GM23248 (cell line): ENCODE data around the gene RNF135. TPM values are rescaled to one million over a fixed set of nuclear protein-coding genes. Genes with fewer than 3 reads are reported as not detected.
"Not testable (repeated sequence)": the region's sequence is repeated elsewhere in the genome, so short reads cannot be mapped to it uniquely, and the experiment has no call there.

Experiments
- DNase-seq: peaks from one replicate; pipeline ENCODE4 v3.0.0-alpha.2; 2015
- H2AFZ ChIP-seq: fragments of 200-600 bp; sonication (generic); 2 replicates; pipeline ENCODE4 v1.6.1; 2016; ENCODE audit warnings: antibody characterized with exemption
- H3F3A ChIP-seq: fragments of 200-600 bp; sonication (generic); 2 replicates; pipeline ENCODE4 v1.6.1; 2016; ENCODE audit warnings: mild to moderate bottlenecking, antibody characterized with exemption, mixed run types; ENCODE audit not compliant: insufficient read depth
- H3K27ac ChIP-seq: fragments of 200-600 bp; sonication (generic); 2 replicates; pipeline ENCODE4 v1.5.1; 2016; ENCODE audit warnings: mild to moderate bottlenecking
- H3K27me3 ChIP-seq: fragments of 200-600 bp; sonication (generic); replicated peaks from 2 replicates; pipeline ENCODE4 v1.6.1; 2016; ENCODE audit warnings: mild to moderate bottlenecking; ENCODE audit not compliant: insufficient read depth
- H3K36me3 ChIP-seq: fragments of 200-600 bp; sonication (generic); 2 replicates; pipeline ENCODE4 v1.6.1; 2016; ENCODE audit warnings: low read depth, mild to moderate bottlenecking
- H3K4me1 ChIP-seq: fragments of 200-600 bp; sonication (generic); 2 replicates; pipeline ENCODE4 v1.6.1; 2016; ENCODE audit warnings: mild to moderate bottlenecking; ENCODE audit not compliant: insufficient read depth
- H3K4me2 ChIP-seq: fragments of 200-600 bp; sonication (generic); one replicate; pipeline ENCODE4 v1.6.1; 2016; ENCODE audit warnings: mild to moderate bottlenecking; ENCODE audit not compliant: unreplicated experiment
- H3K4me3 ChIP-seq: fragments of 200-600 bp; sonication (generic); 2 replicates; pipeline ENCODE4 v1.5.1; 2016; ENCODE audit warnings: mild to moderate bottlenecking
- H3K79me2 ChIP-seq: fragments of 200-600 bp; sonication (generic); 2 replicates; pipeline ENCODE4 v1.6.1; 2016; ENCODE audit warnings: mild to moderate bottlenecking; ENCODE audit not compliant: insufficient read depth
- H3K9ac ChIP-seq: fragments of 200-600 bp; sonication (generic); 2 replicates; pipeline ENCODE4 v1.6.1; 2016; ENCODE audit warnings: mild to moderate bottlenecking
- H3K9me2 ChIP-seq: fragments of 200-600 bp; sonication (generic); 2 replicates; pipeline ENCODE4 v1.6.1; 2016; ENCODE audit warnings: mixed run types, mild to moderate bottlenecking, moderate library complexity; ENCODE audit not compliant: insufficient read depth
- H3K9me3 ChIP-seq: fragments of 200-600 bp; sonication (generic); one replicate; pipeline ENCODE4 v1.6.1; 2017; ENCODE audit warnings: low read depth
- H4K20me1 ChIP-seq: fragments of 200-600 bp; sonication (generic); 2 replicates; pipeline ENCODE4 v1.6.0; 2016; ENCODE audit not compliant: insufficient read depth
- EZH2 ChIP-seq: fragments of 200-600 bp; sonication (generic); IDR thresholded peaks from 2 replicates; pipeline ENCODE4 v1.6.1; 2018; ENCODE audit warnings: antibody characterized with exemption, mild to moderate bottlenecking; ENCODE audit not compliant: insufficient read depth, poor library complexity, severe bottlenecking
- EZH2phosphoT487 ChIP-seq: fragments of 200-600 bp; sonication (generic); IDR thresholded peaks from 2 replicates; pipeline ENCODE4 v1.6.1; 2018; ENCODE audit warnings: antibody characterized with exemption, moderate library complexity, mild to moderate bottlenecking, low read depth; ENCODE audit not compliant: insufficient read depth
- WGBS, 2 experiments: methylation state at CpG; one replicate each; pipeline ENCODE4 v1.1.6; 2015 to 2017; ENCODE audit warnings: low lambda C conversion rate in 2 of 2, low coverage in 1 of 2; ENCODE audit errors: missing lambda C conversion rate in 2 of 2; 5-methylcytosine and 5-hydroxymethylcytosine counted together
- in situ Hi-C: fragments of 300-500 bp; cut with MboI; formaldehyde crosslinking; loops from 2 replicates; pipeline ENCODE4 v1.15.0; 2020
- polyA plus RNA-seq: library from polyadenylated mRNA; unstranded; fragments of >200 nt; fragmentation: Nextera tagmentation; extraction: Ambion mirVana; gene quantifications from 2 replicates; pipeline ENCODE4 v1.2.1, GENCODE V29; 2016
- total RNA-seq: library from RNA; depleted of rRNA; stranded (reverse); fragments of >200 nt; shearing (Covaris generic); gene quantifications from 2 replicates; pipeline ENCODE4 v1.2.3, GENCODE V29; 2014

RNF135 gene
- total and polyA plus RNA-seq, 2 experiments from 2014 or later = 20.5 to 21.2 TPM

DNA sequence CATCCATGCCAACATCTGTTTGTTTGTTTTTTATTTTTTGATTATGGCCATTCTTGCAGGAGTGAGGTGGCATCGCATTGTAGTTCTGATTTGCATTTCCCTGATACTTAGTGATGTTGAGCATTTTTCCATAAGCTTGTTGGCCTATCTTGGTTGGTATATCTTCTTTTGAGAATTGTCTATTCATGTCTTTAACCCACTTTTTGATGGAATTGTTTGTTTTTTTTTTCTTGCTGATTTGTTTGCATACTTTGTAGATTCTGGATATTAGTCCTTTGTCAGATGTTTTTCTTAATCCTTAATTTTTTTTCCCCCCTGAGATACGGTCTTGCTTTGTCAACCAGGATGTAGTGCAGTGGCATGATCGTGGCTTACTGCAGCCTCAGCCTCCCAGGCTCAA, 43.0 kb downstream of the RNF135 start:
- no peak overlapping the region for H3K4me3 ChIP-seq
- peaks cover 25% of the 10 kb centered on the region for H3F3A ChIP-seq
- peaks cover 23% of the 10 kb centered on the region for H3K4me1 ChIP-seq
- H3K79me2 ChIP-seq = peaks cover 22% of the 10 kb centered on the region; the same call in 1 of the 2 replicates
- DNase-seq = no peak
- no peaks in the 10 kb centered on the region for H4K20me1 ChIP-seq
- H3K4me2 ChIP-seq = no peak overlapping the region
- H3K27me3 ChIP-seq = no peaks in the 10 kb centered on the region
- TF ChIP-seq EZH2 = no peak
- no peak for TF ChIP-seq EZH2phosphoT487
- H2AFZ ChIP-seq = no peak overlapping the region
- WGBS, 2 experiments = 98 to 100% methylated on average over 3 of the region's 3 CpGs
- no peak overlapping the region for H3K9ac ChIP-seq
- in situ Hi-C loops = loop anchor here (10.0 to 25.0 kb wide), 2 partner anchors 201 to 348 kb away; no protein-coding TSS in a partner anchor
- no peaks in the 10 kb centered on the region for H3K36me3 ChIP-seq
- H3K27ac ChIP-seq = no peak overlapping the region
- no peaks in the 10 kb centered on the region for H3K9me3 ChIP-seq
- no peaks in the 10 kb centered on the region for H3K9me2 ChIP-seq

DNA sequence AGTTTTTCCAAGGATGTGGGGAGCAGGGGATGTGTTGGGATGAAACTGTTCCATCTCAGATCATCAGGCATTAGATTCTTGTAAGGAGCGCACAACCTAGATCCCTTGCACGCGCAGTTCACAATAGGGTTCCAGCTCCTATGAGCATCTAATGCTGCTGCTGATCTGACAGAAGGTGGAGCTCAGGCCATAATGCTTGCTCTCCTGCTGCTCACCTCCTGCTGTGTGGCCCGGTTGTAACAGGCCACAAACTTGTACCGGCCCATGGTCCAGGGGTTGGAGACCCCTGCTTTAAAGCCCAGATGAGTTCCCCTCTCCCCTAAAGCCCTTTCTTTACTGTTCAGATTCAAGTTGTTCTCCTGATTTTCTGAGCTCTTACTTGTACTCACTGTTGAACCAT, 44.8 kb downstream of the RNF135 start:
- in situ Hi-C loops = loop anchor here (10.0 to 25.0 kb wide), 2 partner anchors 199 to 347 kb away; no protein-coding TSS in a partner anchor
- Histone ChIP-seq H3K79me2 (peaks cover 22% of the 10 kb centered on the region; the same call in 1 of the 2 replicates), H3K4me2 (no peak overlapping the region), H3K4me1 (peaks cover 14% of the 10 kb centered on the region), H3K9me3 (no peaks in the 10 kb centered on the region), H3K4me3 (no peak overlapping the region), H4K20me1 (no peaks in the 10 kb centered on the region), H3K27ac (no peak overlapping the region), H2AFZ (no peak overlapping the region), H3F3A (peaks cover 15% of the 10 kb centered on the region), H3K9me2 (no peaks in the 10 kb centered on the region), H3K9ac (no peak overlapping the region), H3K36me3 (no peaks in the 10 kb centered on the region), H3K27me3 (no peaks in the 10 kb centered on the region)
- WGBS, 2 experiments = 96 to 99% methylated on average over 5 of the region's 5 CpGs
- TF ChIP-seq EZH2 = no peak
- TF ChIP-seq EZH2phosphoT487 = no peak
- no peak for DNase-seq

DNA sequence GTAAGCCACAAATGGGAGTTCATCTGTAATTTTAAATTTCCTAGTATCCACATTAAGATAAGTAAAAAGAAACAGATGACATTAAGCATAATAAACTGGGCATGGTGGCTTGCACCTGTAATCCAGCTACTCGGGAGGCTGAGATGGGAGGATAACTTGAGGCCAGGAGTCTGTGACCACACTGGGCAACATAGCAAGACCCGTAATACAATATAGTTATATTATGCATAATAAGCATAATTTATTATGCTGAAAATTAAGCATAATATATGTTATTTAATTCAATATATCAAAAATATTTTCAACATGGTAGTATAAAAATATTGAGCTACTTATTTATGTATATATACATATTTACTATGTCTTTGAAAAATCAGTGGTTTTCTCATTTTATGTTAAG, 48.2 kb downstream of the RNF135 start:
- Histone ChIP-seq H3K36me3 (no peaks in the 10 kb centered on the region), H3K4me2 (no peak overlapping the region), H3K4me3 (no peak overlapping the region), H3K9me3 (no peaks in the 10 kb centered on the region), H4K20me1 (no peaks in the 10 kb centered on the region), H3K27ac (no peak overlapping the region), H3K79me2 (peaks cover 11% of the 10 kb centered on the region; the same call in 1 of the 2 replicates), H3K27me3 (no peaks in the 10 kb centered on the region), H3K4me1 (no peaks in the 10 kb centered on the region), H3K9me2 (no peaks in the 10 kb centered on the region), H3F3A (no peaks in the 10 kb centered on the region), H3K9ac (no peak overlapping the region), H2AFZ (no peak overlapping the region)
- 93 to 98% methylated on average over 2 of the region's 2 CpGs for WGBS, 2 experiments
- in situ Hi-C loops = loop anchor here (10.0 to 25.0 kb wide), 2 partner anchors 196 to 343 kb away; no protein-coding TSS in a partner anchor
- no peak for TF ChIP-seq EZH2phosphoT487
- no peak for TF ChIP-seq EZH2
- no peak for DNase-seq

DNA sequence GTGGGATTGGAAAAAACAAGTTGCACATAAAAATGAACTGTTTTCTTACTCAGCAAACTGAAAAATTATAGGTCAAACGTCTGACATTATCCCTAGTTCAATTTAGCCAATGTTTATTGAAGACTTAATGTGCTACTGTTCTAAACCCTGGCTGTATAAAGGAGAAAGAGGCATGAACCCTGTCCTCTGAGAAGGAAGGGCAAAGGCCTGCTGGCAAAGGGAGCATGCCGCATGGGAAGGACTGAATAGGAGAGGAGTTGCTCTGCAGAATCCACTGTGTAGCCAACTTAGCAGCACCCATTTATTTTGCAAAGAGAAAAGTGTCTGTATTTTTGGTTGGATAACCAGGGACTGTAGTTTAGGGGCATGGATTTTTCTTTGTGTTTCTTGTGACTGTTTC, 52.3 kb downstream of the RNF135 start:
- not testable (repeated sequence) for H3K36me3 ChIP-seq, H3K4me2 ChIP-seq, H3K79me2 ChIP-seq, H3K9ac ChIP-seq, H3K4me3 ChIP-seq, H3K9me3 ChIP-seq, H2AFZ ChIP-seq, H3K27me3 ChIP-seq, H4K20me1 ChIP-seq, H3F3A ChIP-seq, H3K9me2 ChIP-seq, H3K4me1 ChIP-seq, DNase-seq, H3K27ac ChIP-seq
- in situ Hi-C loops = loop anchor here (25.0 kb wide), 1 partner anchor 339 kb away; no protein-coding TSS in a partner anchor
- 11 to 16% methylated on average over 1 of the region's 2 CpGs for WGBS, 2 experiments

DNA sequence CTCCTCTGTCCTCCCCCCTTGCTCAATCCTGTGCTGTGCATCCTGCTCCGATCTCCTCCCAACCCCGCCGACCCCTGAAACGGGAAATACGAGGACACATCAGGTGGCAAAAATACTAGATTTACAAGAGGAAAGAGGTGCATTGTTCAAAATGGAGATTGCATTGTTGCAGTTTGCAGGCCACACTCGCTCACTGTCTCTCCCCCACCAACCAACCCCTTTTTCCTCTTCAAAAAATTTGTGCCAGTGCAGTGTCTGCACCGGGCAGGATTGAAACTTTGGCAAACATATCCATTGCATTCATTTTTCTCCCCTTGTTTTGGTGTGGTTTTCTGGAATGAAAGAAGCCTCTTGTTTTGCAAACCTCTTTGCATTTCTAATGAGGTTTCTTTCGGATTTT, 61.0 kb downstream of the RNF135 start:
- Histone ChIP-seq H3K9ac (no peak overlapping the region), H3K27ac (no peak overlapping the region), H3K4me2 (no peak overlapping the region), H3F3A (no peaks in the 10 kb centered on the region), H3K9me2 (no peaks in the 10 kb centered on the region), H3K27me3 (no peaks in the 10 kb centered on the region), H2AFZ (no peak overlapping the region), H3K79me2 (no peaks in the 10 kb centered on the region), H3K9me3 (no peaks in the 10 kb centered on the region), H4K20me1 (no peaks in the 10 kb centered on the region; the same call in 1 of the 2 replicates), H3K36me3 (no peaks in the 10 kb centered on the region), H3K4me3 (no peak overlapping the region), H3K4me1 (no peaks in the 10 kb centered on the region)
- TF ChIP-seq EZH2phosphoT487 (no peak), EZH2 (no peak)
- no peak for DNase-seq
- WGBS, 2 experiments = 94 to 95% methylated on average over 8 of the region's 8 CpGs
- in situ Hi-C loops = no loop called here

DNA sequence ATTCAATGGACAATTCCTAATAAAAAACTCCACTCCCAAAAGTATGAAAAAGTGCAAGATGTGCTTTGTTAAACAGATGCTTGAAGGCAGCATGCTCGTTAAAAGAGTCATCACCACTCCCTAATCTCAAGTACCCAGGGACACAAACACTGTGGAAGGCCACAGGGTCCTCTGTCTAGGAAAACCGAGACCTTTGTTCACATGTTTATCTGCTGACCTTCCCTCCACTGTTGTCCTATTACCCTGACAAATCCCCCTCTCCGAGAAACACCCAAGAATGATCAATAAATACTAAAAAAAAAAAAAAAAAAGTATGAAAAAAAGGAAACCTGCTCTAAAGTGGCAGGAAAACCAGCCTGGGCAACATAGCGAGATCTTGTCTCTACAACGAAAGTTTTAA, 64.8 kb downstream of the RNF135 start:
- in situ Hi-C loops, H2AFZ ChIP-seq, H3K36me3 ChIP-seq, H3K9me3 ChIP-seq, H3K79me2 ChIP-seq, H3K4me3 ChIP-seq, H3K4me2 ChIP-seq, H3K27ac ChIP-seq, H3K27me3 ChIP-seq, H3K9me2 ChIP-seq, DNase-seq, H3K9ac ChIP-seq, H3K4me1 ChIP-seq, H4K20me1 ChIP-seq, H3F3A ChIP-seq: not testable (repeated sequence)
- 90 to 95% methylated on average over 5 of the region's 5 CpGs for WGBS, 2 experiments

DNA sequence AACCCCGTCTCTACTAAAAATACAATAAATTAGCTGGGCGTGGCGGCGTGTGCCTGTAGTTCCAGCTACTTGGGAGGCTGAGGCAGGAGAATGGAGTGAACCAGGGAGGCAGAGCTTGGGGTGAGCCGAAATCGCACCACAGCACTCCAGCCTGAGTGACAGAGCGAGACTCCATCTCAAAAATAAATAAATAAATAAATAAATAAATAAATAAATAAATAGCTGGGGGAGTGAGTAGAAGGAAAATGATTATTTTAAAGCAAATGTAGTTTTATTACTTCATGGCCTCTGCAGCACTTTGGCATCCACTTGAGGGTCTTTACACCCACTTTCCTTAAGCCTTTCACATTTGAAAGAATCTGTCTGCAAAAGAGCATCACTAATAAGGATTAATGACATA, 70.0 kb downstream of the RNF135 start:
- H4K20me1 ChIP-seq, H3K4me1 ChIP-seq, H3K27ac ChIP-seq, in situ Hi-C loops, H3K27me3 ChIP-seq, DNase-seq, H3K4me3 ChIP-seq, H3K79me2 ChIP-seq, H3F3A ChIP-seq, H3K9me2 ChIP-seq, H3K4me2 ChIP-seq, H2AFZ ChIP-seq, H3K9ac ChIP-seq, H3K36me3 ChIP-seq, H3K9me3 ChIP-seq: not testable (repeated sequence)
- 88% methylated on average over 7 of the region's 7 CpGs for WGBS, 2 experiments
